ENCODE measurements around the gene GATB. TPM values are rescaled to one million over a fixed set of nuclear protein-coding genes. Genes with fewer than 3 reads are reported as not detected.

Gene GATB
- total RNA-seq, 1 experiment from 2014 or later: 20.4 TPM

- Histone ChIP-seq H3K27me3 (ENCODE audit: low read length) (no peaks in the 10 kb centered on the region), H3K27ac (ENCODE audit: low read length) (no peak overlapping the region), H3K79me2 (ENCODE audit: low read length) (no peaks in the 10 kb centered on the region), H2AFZ (ENCODE audit: low read length) (no peak overlapping the region), H3K9me3 (ENCODE audit: low read length) (no peaks in the 10 kb centered on the region), H3K4me2 (ENCODE audit: low read length) (no peak overlapping the region), H3K9me2 (replicated peaks; ENCODE audit: low read length) (no peaks in the 10 kb centered on the region), H3K4me1 (ENCODE audit: insufficient read depth, low read length) (peaks cover 7% of the 10 kb centered on the region), H4K20me1 (ENCODE audit: low read length) (no peaks in the 10 kb centered on the region), H3K4me3 (ENCODE audit: low read length) (no peak overlapping the region), H3K9ac (ENCODE audit: low read length) (no peak overlapping the region), H3K36me3 (ENCODE audit: low read depth, low read length) (no peaks in the 10 kb centered on the region), H3F3A (ENCODE audit: low read length, unreplicated experiment) (no peaks in the 10 kb centered on the region)
- ChIA-PET CTCF (no interaction called here), POLR2A (ENCODE audit: unreplicated experiment) (no interaction called here)
- intact Hi-C loops (cut with micrococcal nuclease): no loop called here
- no peak for TF ChIP-seq EZH2 (IDR thresholded peaks at IDR 0.05; ENCODE audit: low read length, unreplicated experiment)
- TF ChIP-seq CTCF (conservative IDR thresholded peaks at IDR 0.05; ENCODE audit: low read depth, low read length): no peak
- TF ChIP-seq EZH2phosphoT487 (IDR thresholded peaks at IDR 0.05; ENCODE audit: borderline replicate concordance, low read length): no peak
- no TSS peak for BruUV-seq (replicated peaks)
- no peak for DNase-seq
- ATAC-seq: no peak
Observed at GRCh38 chr4:151681085-151681484, 79.7 kb downstream of the GATB start.

GRCh38 chr4:151679231-151679630 is 81.6 kb downstream of the GATB start:
- no peak for ATAC-seq
- no peaks in the 10 kb centered on the region for H3K9me3 ChIP-seq (ENCODE audit: low read length)
- no peak overlapping the region for H3K4me3 ChIP-seq (ENCODE audit: low read length)
- H3K27me3 ChIP-seq (ENCODE audit: low read length): no peaks in the 10 kb centered on the region
- H3K4me1 ChIP-seq (ENCODE audit: insufficient read depth, low read length): peaks cover 11% of the 10 kb centered on the region
- ChIA-PET CTCF (no interaction called here), POLR2A (ENCODE audit: unreplicated experiment) (no interaction called here)
- BruUV-seq (replicated peaks): no TSS peak
- no peaks in the 10 kb centered on the region for H3K9me2 ChIP-seq (replicated peaks; ENCODE audit: low read length)
- no peaks in the 10 kb centered on the region for H3F3A ChIP-seq (ENCODE audit: low read length, unreplicated experiment)
- H2AFZ ChIP-seq (ENCODE audit: low read length): no peak overlapping the region
- no peak overlapping the region for H3K9ac ChIP-seq (ENCODE audit: low read length)
- no peak overlapping the region for H3K27ac ChIP-seq (ENCODE audit: low read length)
- no peak for TF ChIP-seq EZH2phosphoT487 (IDR thresholded peaks at IDR 0.05; ENCODE audit: borderline replicate concordance, low read length)
- no peak for TF ChIP-seq CTCF (conservative IDR thresholded peaks at IDR 0.05; ENCODE audit: low read depth, low read length)
- TF ChIP-seq EZH2 (IDR thresholded peaks at IDR 0.05; ENCODE audit: low read length, unreplicated experiment): no peak
- no peaks in the 10 kb centered on the region for H4K20me1 ChIP-seq (ENCODE audit: low read length)
- no peaks in the 10 kb centered on the region for H3K79me2 ChIP-seq (ENCODE audit: low read length)
- no peak overlapping the region for H3K4me2 ChIP-seq (ENCODE audit: low read length)
- intact Hi-C loops (cut with micrococcal nuclease): no loop called here
- no peaks in the 10 kb centered on the region for H3K36me3 ChIP-seq (ENCODE audit: low read depth, low read length)
- DNase-seq: no peak

GRCh38 chr4:151678048-151678872 is 82.5 kb downstream of the GATB start:
- ATAC-seq (no peak), DNase-seq (no peak)
- BruUV-seq (replicated peaks): no TSS peak
- Histone ChIP-seq H3K9me3 (ENCODE audit: low read length) (no peaks in the 10 kb centered on the region), H3F3A (ENCODE audit: low read length, unreplicated experiment) (no peaks in the 10 kb centered on the region), H3K4me2 (ENCODE audit: low read length) (no peak overlapping the region), H3K9ac (ENCODE audit: low read length) (no peak overlapping the region), H3K9me2 (replicated peaks; ENCODE audit: low read length) (no peaks in the 10 kb centered on the region), H2AFZ (ENCODE audit: low read length) (no peak overlapping the region), H3K27ac (ENCODE audit: low read length) (no peak overlapping the region), H3K36me3 (ENCODE audit: low read depth, low read length) (no peaks in the 10 kb centered on the region), H3K4me3 (ENCODE audit: low read length) (no peak overlapping the region), H3K79me2 (ENCODE audit: low read length) (no peaks in the 10 kb centered on the region), H3K27me3 (ENCODE audit: low read length) (no peaks in the 10 kb centered on the region), H4K20me1 (ENCODE audit: low read length) (no peaks in the 10 kb centered on the region), H3K4me1 (ENCODE audit: insufficient read depth, low read length) (peaks cover 11% of the 10 kb centered on the region)
- ChIA-PET POLR2A (ENCODE audit: unreplicated experiment) (interaction anchor here (0.6 kb wide), 1 partner anchor 809 kb away, joined by 5 read pairs; no protein-coding TSS in a partner anchor), CTCF (no interaction called here)
- intact Hi-C loops (cut with micrococcal nuclease): no loop called here
- TF ChIP-seq CTCF (conservative IDR thresholded peaks at IDR 0.05; ENCODE audit: low read depth, low read length) (no peak), EZH2 (IDR thresholded peaks at IDR 0.05; ENCODE audit: low read length, unreplicated experiment) (no peak), EZH2phosphoT487 (IDR thresholded peaks at IDR 0.05; ENCODE audit: borderline replicate concordance, low read length) (no peak)
